Pancreas (tissue), 10 donors: ENCODE measurements around the gene TXNDC11. TPM values are rescaled to one million over a fixed set of nuclear protein-coding genes. Genes with fewer than 3 reads are reported as not detected.
A peak's percentile ranks its signal among the peaks of the same experiment; 100 is the strongest.

Experiments used
- ATAC-seq, 4 donors: fragments of 200-7000 bp; cut with Tn5 transposase; one replicate each; pipeline versions ENCODE4 v1.8.0 to v1.9.1; 2020; ENCODE audit warnings: mild to moderate bottlenecking in 4 of 4, moderate library complexity in 4 of 4
- DNase-seq, 6 donors: peaks; one replicate each; pipeline ENCODE4 v3.0.0-alpha.2; 2020
- FAIRE-seq: peaks from 2 replicates; lab custom pipeline; 2012; peaks lifted over from hg19 to GRCh38; lab: Jason Lieb, UNC
- H3K27ac ChIP-seq, 4 donors: fragments of 200-600 bp; sonication (generic); 1 replicate in 3 of 4; 2 replicates in 1 of 4; pipeline versions ENCODE4 v1.5.0 to v1.8.0; 2020
- H3K27me3 ChIP-seq, 4 donors: fragments of 200-600 bp; one replicate each; pipeline ENCODE4 v1.8.0; 2021
- H3K36me3 ChIP-seq, 3 donors: fragments of 200-600 bp; sonication (generic) in 1 of 3; one replicate each; pipeline versions ENCODE4 v1.5.0 to v1.8.0; 2020 to 2021
- H3K4me1 ChIP-seq, 3 donors: fragments of 200-600 bp; one replicate each; pipeline ENCODE4 v1.8.0; 2021
- H3K4me3 ChIP-seq, 4 donors: fragments of 200-600 bp; sonication (generic) in 2 of 4; one replicate each; pipeline versions ENCODE4 v1.5.0 to v1.8.0; 2020 to 2021
- H3K9me3 ChIP-seq, 4 donors: fragments of 200-600 bp; one replicate each; pipeline ENCODE4 v1.8.0; 2021
- CTCF ChIP-seq, 4 donors: fragments of 200-600 bp; sonication (generic) in 3 of 4; IDR thresholded peaks; one replicate each; pipeline versions ENCODE4 v1.5.0 to v1.8.0; 2021; ENCODE audit warnings: antibody characterized with exemption in 4 of 4
- whole genome bisulfite sequencing, 2 donors: extraction: QIAGEN DNeasy Blood & Tissue Kit; methylation state at CpG; one replicate each; pipeline ENCODE4 v1.1.7; 2013; 5-methylcytosine and 5-hydroxymethylcytosine counted together
- intact Hi-C, 3 donors: fragments of 100-400 bp; cut with DNase I; formaldehyde crosslinking; loops; one replicate each; pipeline versions ENCODE4 v1.11.1 to v1.14.2; 2022
- polyA plus RNA-seq, 2 donors: library from polyadenylated mRNA; stranded (reverse); fragments of 200-250 nt; gene quantifications; one replicate each; pipeline ENCODE4 v1.2.3, GENCODE V29; 2013
- total RNA-seq, 6 donors: library from RNA; stranded (reverse); fragmentation: NEBNext Ultra II Directional in 4 of 6; extraction: Animal tissue kit (Norgen Biotek cat#: 25700) in 4 of 6; gene quantifications; one replicate each; pipeline versions ENCODE4 v1.2.1 to v1.2.4, GENCODE V29; 2021 to 2023
- donor health status: healthy with polysubstance abuse.
- donor health status: DM: no; HTN: no; CAD: no; lungs with moderate emphysema.
- donor health status: DM: no; HTN: no; CAD: no.
- donor health status: control.
- donor health status: control.
- donor health status: Bipolar disorder and iron deficiency.
- donor health status: DM: yes; HTN: yes; CAD: no.
- donor health status: DM: no; HTN: no; CAD: no.
- donor health status: DM: no; HTN: no; CAD: no.
- donor health status: DM: yes; HTN: yes; CAD: no.

TXNDC11 gene
- total and polyA plus RNA-seq, 8 donors = 28.1 to 80.8 (median 37.1) TPM

GRCh38 chr16:11715246-11715947 lies 27.3 kb downstream of the TXNDC11 start:
- no peaks in the 10 kb centered on the region for H3K9me3 ChIP-seq
- no peak for TF ChIP-seq CTCF (IDR thresholded peaks at IDR 0.05)
- H3K4me1 ChIP-seq = peaks cover 37 to 50% (median 43%) of the 10 kb centered on the region in 3 donors

GRCh38 chr16:11712122-11712521 lies 30.5 kb downstream of the TXNDC11 start:
- Histone ChIP-seq H3K27ac (peak overlapping the region in 1 of 4 donors; percentile 10), H3K27me3 (no peaks in the 10 kb centered on the region), H3K36me3 (no peaks in the 10 kb centered on the region), H3K4me3 (no peak overlapping the region), H3K4me1 (peaks cover 32 to 40% (median 33%) of the 10 kb centered on the region in 3 donors), H3K9me3 (no peaks in the 10 kb centered on the region)
- no peak for DNase-seq
- WGBS, 2 donors = 38 to 40% methylated on average over 3 of the region's 3 CpGs
- peak in 2 of 4 donors; percentile 10 to 17 for ATAC-seq
- TF ChIP-seq CTCF (IDR thresholded peaks at IDR 0.05) = no peak
- intact Hi-C loops = loop anchor here in 2 of 3 donors (10.0 kb wide), 2 partner anchors 177 to 317 kb away; no protein-coding TSS in a partner anchor
- FAIRE-seq = no peak

More at GRCh38 chr16:11715246-11715947, 27.3 kb downstream of the TXNDC11 start:
- DNase-seq = no peak
- FAIRE-seq = no peak
- no peaks in the 10 kb centered on the region for H3K27me3 ChIP-seq
- H3K36me3 ChIP-seq = peaks cover 0 to 8% (median 0%) of the 10 kb centered on the region in 3 donors
- ATAC-seq = peak; percentile 47 to 75 (median 63)
- H3K4me3 ChIP-seq = no peak overlapping the region
- intact Hi-C loops = loop anchor here in 2 of 3 donors (10.0 kb wide), 2 partner anchors 181 to 321 kb away; no protein-coding TSS in a partner anchor
- peak overlapping the region; percentile 29 to 79 (median 60) for H3K27ac ChIP-seq
- WGBS, 2 donors = 28% methylated on average over 8 of the region's 8 CpGs

- ATAC-seq (peak in 2 of 4 donors; percentile 23 to 50), DNase-seq (no peak), FAIRE-seq (no peak)
- intact Hi-C loops = loop anchor here in 2 of 3 donors (10.0 kb wide), 2 partner anchors 177 to 317 kb away; no protein-coding TSS in a partner anchor
- Histone ChIP-seq H3K9me3 (no peaks in the 10 kb centered on the region), H3K27me3 (no peaks in the 10 kb centered on the region), H3K27ac (peak overlapping the region in 1 of 4 donors; percentile 3), H3K36me3 (no peaks in the 10 kb centered on the region), H3K4me3 (no peak overlapping the region), H3K4me1 (peaks cover 29 to 35% (median 30%) of the 10 kb centered on the region in 3 donors)
- TF ChIP-seq CTCF (IDR thresholded peaks at IDR 0.05) = no peak
- WGBS, 2 donors = 62 to 63% methylated on average over 4 of the region's 4 CpGs
Observed at GRCh38 chr16:11711662-11712061, 31.0 kb downstream of the TXNDC11 start.

- no peaks in the 10 kb centered on the region for H3K36me3 ChIP-seq
- H3K27me3 ChIP-seq = no peaks in the 10 kb centered on the region
- TF ChIP-seq CTCF (IDR thresholded peaks at IDR 0.05) = no peak
- no peak overlapping the region for H3K27ac ChIP-seq
- DNase-seq (no peak), ATAC-seq (no peak), FAIRE-seq (no peak)
- intact Hi-C loops = no loop called here
- no peaks in the 10 kb centered on the region for H3K9me3 ChIP-seq
- H3K4me1 ChIP-seq = peaks cover 25 to 31% (median 28%) of the 10 kb centered on the region in 3 donors
- 87 to 91% methylated on average over 1 of the region's 1 CpG for WGBS, 2 donors
- H3K4me3 ChIP-seq = no peak overlapping the region
Observed at GRCh38 chr16:11708421-11708820, 34.2 kb downstream of the TXNDC11 start.
